Urinary bladder (tissue), 4 donors: Measurements from ENCODE around the gene YPEL2. TPM values are rescaled to one million over a fixed set of nuclear protein-coding genes. Genes with fewer than 3 reads are reported as not detected.
A peak's percentile ranks its signal among the peaks of the same experiment; 100 is the strongest.

ENCODE experiments used
- DNase-seq: peaks from one replicate; pipeline ENCODE4 v3.0.0-alpha.2; 2015; ENCODE audit errors: extremely low spot score
- H3K27ac ChIP-seq: one replicate; pipeline ENCODE4 v1.5.1; 2013; ENCODE audit warnings: low read depth, mild to moderate bottlenecking, moderate library complexity
- H3K36me3 ChIP-seq: one replicate; pipeline ENCODE4 v1.6.1; 2013; ENCODE audit warnings: mild to moderate bottlenecking, moderate library complexity; ENCODE audit not compliant: insufficient read depth
- H3K4me1 ChIP-seq: one replicate; pipeline ENCODE4 v1.6.1; 2013; ENCODE audit warnings: mild to moderate bottlenecking, moderate library complexity; ENCODE audit not compliant: insufficient read depth
- H3K4me3 ChIP-seq: one replicate; pipeline ENCODE4 v1.5.1; 2013; ENCODE audit warnings: low read depth, low read length
- WGBS: extraction: QIAGEN DNeasy Blood & Tissue Kit; methylation state at CpG from one replicate; pipeline ENCODE4 v1.1.7; 2013; 5-methylcytosine and 5-hydroxymethylcytosine counted together
- polyA plus RNA-seq: library from polyadenylated mRNA; stranded (reverse); fragments of 200-250 nt; gene quantifications from one replicate; pipeline ENCODE4 v1.2.3, GENCODE V29; 2013
- total RNA-seq: library from RNA; depleted of rRNA; stranded (reverse); fragments of >200 nt; gene quantifications from one replicate; pipeline ENCODE4 v1.2.3, GENCODE V29; 2014
- donor health status: healthy with polysubstance abuse.
- donor health status: healthy.

YPEL2 gene
- total and polyA plus RNA-seq, 2 donors: 16.0 to 28.4 TPM

DNA sequence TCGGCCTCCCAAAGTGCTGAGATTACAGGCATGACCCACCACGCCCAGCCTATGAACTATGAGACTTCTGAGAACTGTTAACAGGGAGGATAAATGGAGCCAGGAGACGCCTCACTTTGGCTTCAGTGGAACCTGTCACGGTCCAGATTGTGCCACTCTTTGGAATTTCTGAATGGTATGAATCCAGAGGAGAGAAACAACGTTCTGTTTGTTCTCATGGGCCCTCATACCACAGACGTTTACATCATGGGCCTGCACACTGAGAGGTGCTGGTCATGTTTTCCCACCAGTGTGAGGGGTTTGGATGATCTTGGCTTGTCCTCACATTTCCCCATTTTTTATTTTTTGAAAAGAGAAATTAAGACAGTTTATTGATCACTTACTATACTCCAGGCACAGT is 90.3 kb downstream of the YPEL2 start:
- H3K4me1 ChIP-seq: no peaks in the 10 kb centered on the region
- WGBS: 80% methylated on average over 6 of the region's 6 CpGs
- no peaks in the 10 kb centered on the region for H3K36me3 ChIP-seq
- no peak overlapping the region for H3K4me3 ChIP-seq
- H3K27ac ChIP-seq: no peak overlapping the region
- DNase-seq: no peak

DNA sequence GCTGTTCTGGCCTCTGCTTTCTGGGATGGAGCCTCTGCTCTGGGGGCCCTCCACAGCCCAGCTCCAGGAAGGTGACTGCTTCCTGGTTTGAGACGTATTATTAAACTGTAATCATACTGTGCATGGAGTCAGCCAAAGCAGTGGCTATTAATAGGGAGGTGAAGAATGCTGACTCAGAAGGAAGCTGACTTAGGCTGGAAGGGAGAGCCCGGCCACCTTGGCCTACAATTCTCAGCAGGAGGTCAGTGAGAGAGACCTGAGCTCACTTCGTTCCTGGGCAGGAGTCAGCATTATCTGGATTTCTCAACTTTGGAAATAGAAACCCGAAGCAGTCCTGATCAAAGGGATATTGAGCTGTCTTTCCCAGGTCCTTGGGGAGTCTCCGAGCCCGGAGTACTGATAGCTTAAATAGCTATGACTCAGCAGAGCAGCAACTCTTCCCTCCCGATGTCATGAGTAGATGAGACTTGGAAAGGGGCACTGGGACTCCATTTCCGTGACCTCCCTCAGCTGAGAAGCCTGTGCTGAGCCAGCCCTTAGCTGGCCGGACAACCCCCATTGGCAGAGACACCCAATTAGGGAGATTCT is 91.8 kb downstream of the YPEL2 start:
- DNase-seq: no peak
- no peak overlapping the region for H3K27ac ChIP-seq
- WGBS: 38% methylated on average over 9 of the region's 9 CpGs
- H3K4me3 ChIP-seq: no peak overlapping the region
- H3K4me1 ChIP-seq: no peaks in the 10 kb centered on the region
- no peaks in the 10 kb centered on the region for H3K36me3 ChIP-seq

GRCh38 chr17:59423903-59424302 is 92.4 kb downstream of the YPEL2 start:
- Histone ChIP-seq H3K36me3 (no peaks in the 10 kb centered on the region), H3K4me3 (no peak overlapping the region), H3K27ac (no peak overlapping the region), H3K4me1 (no peaks in the 10 kb centered on the region)
- WGBS: 87% methylated on average over 9 of the region's 9 CpGs
- DNase-seq: no peak

- 75% methylated on average over 4 of the region's 4 CpGs for WGBS
- DNase-seq: no peak
- H3K4me1 ChIP-seq: no peaks in the 10 kb centered on the region
- no peak overlapping the region for H3K4me3 ChIP-seq
- no peak overlapping the region for H3K27ac ChIP-seq
- H3K36me3 ChIP-seq: no peaks in the 10 kb centered on the region
These were observed 92.9 kb downstream of the YPEL2 start for GRCh38 chr17:59424331-59424730.

GRCh38 chr17:59425085-59425931 is 93.9 kb downstream of the YPEL2 start:
- Histone ChIP-seq H3K4me3 (no peak overlapping the region), H3K4me1 (no peaks in the 10 kb centered on the region), H3K27ac (peak overlapping the region; percentile 38), H3K36me3 (no peaks in the 10 kb centered on the region)
- 14% methylated on average over 16 of the region's 16 CpGs for WGBS
- peak; percentile 32 for DNase-seq

- no peak for DNase-seq
- peak overlapping the region; percentile 38 for H3K27ac ChIP-seq
- no peak overlapping the region for H3K4me3 ChIP-seq
- H3K4me1 ChIP-seq: no peaks in the 10 kb centered on the region
- H3K36me3 ChIP-seq: no peaks in the 10 kb centered on the region
- 74% methylated on average over 9 of the region's 9 CpGs for WGBS
These were observed 94.6 kb downstream of the YPEL2 start for GRCh38 chr17:59426031-59426430.

GRCh38 chr17:59427425-59427921 is 96.0 kb downstream of the YPEL2 start:
- no peak overlapping the region for H3K27ac ChIP-seq
- no peak overlapping the region for H3K4me3 ChIP-seq
- H3K36me3 ChIP-seq: no peaks in the 10 kb centered on the region
- no peaks in the 10 kb centered on the region for H3K4me1 ChIP-seq
- no peak for DNase-seq
- WGBS: 40% methylated on average over 5 of the region's 5 CpGs

DNA sequence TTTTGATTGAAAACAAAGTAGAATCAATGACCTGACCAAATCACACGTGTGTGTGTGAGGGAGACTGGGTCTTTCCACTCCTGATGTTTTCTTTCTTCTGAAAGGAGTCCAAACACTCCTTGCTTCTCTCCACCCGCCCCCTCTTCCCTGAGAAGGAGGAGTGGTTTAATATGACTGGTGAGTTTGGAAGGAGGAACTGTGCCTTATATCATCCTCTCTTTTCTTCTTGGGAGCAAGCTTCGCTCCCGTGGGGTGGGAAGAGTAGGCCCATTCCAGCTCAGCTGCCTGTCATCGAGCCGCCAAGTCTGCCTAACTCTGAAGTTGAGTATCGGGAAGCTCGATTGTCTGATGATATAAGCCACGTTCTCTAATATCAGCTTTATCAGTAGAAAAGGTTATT is 96.5 kb downstream of the YPEL2 start:
- Histone ChIP-seq H3K4me3 (no peak overlapping the region), H3K36me3 (no peaks in the 10 kb centered on the region), H3K27ac (no peak overlapping the region), H3K4me1 (no peaks in the 10 kb centered on the region)
- 36% methylated on average over 9 of the region's 9 CpGs for WGBS
- DNase-seq: no peak

GRCh38 chr17:59428916-59429485 is 97.5 kb downstream of the YPEL2 start:
- H3K4me1 ChIP-seq: no peaks in the 10 kb centered on the region
- no peak overlapping the region for H3K27ac ChIP-seq
- no peak for DNase-seq
- no peak overlapping the region for H3K4me3 ChIP-seq
- no peaks in the 10 kb centered on the region for H3K36me3 ChIP-seq
- 58% methylated on average over 6 of the region's 6 CpGs for WGBS

DNA sequence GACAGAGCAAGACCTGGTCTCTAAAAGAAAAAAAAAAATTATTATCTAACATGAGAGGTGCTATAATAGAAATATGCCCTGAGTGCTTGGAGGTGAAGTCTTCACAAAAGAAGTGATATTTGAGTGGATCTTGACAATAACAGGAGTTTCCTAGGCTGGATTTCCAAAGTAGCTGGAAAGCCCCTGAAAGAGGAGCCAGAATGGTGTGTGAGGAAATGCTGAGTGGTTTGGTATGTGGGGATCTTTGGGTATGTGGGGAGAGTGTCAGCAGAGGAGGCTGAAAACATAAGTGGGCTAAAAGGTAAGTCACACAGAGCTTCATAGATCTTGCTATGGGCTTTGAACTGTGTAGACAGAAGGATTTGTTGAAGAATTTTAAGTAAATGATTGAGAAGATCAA is 100.1 kb downstream of the YPEL2 start:
- Histone ChIP-seq H3K4me1 (no peaks in the 10 kb centered on the region), H3K36me3 (no peaks in the 10 kb centered on the region), H3K27ac (no peak overlapping the region), H3K4me3 (no peak overlapping the region)
- no peak for DNase-seq

GRCh38 chr17:59432657-59433056 is 101.2 kb downstream of the YPEL2 start:
- H3K4me1 ChIP-seq: no peaks in the 10 kb centered on the region
- H3K36me3 ChIP-seq: no peaks in the 10 kb centered on the region
- no peak overlapping the region for H3K4me3 ChIP-seq
- H3K27ac ChIP-seq: no peak overlapping the region
- no peak for DNase-seq
- whole genome bisulfite sequencing: 87% methylated on average over 1 of the region's 1 CpG

GRCh38 chr17:59433586-59433985 is 102.1 kb downstream of the YPEL2 start:
- Histone ChIP-seq H3K36me3 (no peaks in the 10 kb centered on the region), H3K4me3 (no peak overlapping the region), H3K27ac (no peak overlapping the region), H3K4me1 (no peaks in the 10 kb centered on the region)
- DNase-seq: no peak
- WGBS: 92% methylated on average over 2 of the region's 2 CpGs

DNA sequence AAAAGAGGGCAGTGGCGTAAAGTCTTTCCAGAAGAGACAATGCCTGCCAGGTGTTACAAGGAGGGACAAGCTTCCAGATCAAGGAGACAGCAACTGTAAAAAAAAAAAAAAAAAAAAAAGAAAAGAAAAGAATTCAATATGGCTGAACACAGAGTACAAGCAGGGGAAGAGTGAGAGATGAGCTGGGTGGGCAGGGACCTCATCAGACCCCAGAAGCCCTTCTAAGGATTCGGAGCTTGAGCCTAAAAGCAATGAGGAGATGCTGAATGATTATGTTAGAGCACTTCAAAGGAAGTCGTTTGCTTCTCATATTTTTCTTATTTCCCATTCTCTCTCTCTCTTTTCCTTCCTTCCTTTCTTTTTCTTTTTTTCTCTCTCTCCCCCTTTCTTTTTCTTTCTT is 103.0 kb downstream of the YPEL2 start:
- no peaks in the 10 kb centered on the region for H3K36me3 ChIP-seq
- no peak overlapping the region for H3K4me3 ChIP-seq
- WGBS: 88% methylated on average over 3 of the region's 3 CpGs
- no peak for DNase-seq
- no peak overlapping the region for H3K27ac ChIP-seq
- no peaks in the 10 kb centered on the region for H3K4me1 ChIP-seq

GRCh38 chr17:59435238-59435637 is 103.8 kb downstream of the YPEL2 start:
- Histone ChIP-seq H3K36me3 (no peaks in the 10 kb centered on the region), H3K4me1 (no peaks in the 10 kb centered on the region), H3K27ac (no peak overlapping the region), H3K4me3 (no peak overlapping the region)
- no peak for DNase-seq
- 35% methylated on average over 2 of the region's 2 CpGs for WGBS
